GM21717 (cell line): ENCODE data around the gene KIRREL3.
A peak's percentile ranks its signal among the peaks of the same experiment; 100 is the strongest.

Experiments used
- ATAC-seq: cut with Tn5 transposase; IDR thresholded peaks from one replicate; pipeline ENCODE4 v1.9.1; 2021; ENCODE audit warnings: mild to moderate bottlenecking, moderate library complexity; ENCODE audit not compliant: unreplicated experiment

Gene KIRREL3

GRCh38 chr11:126997641-126998040 lies 2.9 kb downstream of the KIRREL3 start:
- ATAC-seq, result no peak

DNA sequence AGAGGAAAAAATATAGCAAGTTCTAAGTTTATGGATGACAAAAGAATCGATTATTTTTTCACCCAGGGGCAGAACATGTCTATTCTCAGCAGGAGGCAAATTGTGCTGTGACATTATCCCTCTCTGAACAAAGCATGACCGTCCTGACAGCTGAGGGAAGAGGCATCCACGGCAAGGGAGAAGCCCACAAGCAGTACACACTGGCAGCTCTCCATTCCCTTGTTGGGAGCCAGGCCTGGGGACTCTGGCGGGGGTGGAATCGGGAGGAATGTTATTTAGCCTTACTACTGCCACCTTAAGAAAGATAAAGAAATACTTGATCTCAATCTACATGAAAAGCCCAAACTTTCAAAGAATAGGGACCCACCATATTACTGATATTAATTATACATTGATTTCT lies 3.4 kb downstream of the KIRREL3 start:
- no peak for ATAC-seq

GRCh38 chr11:126996036-126996804 lies 4.3 kb downstream of the KIRREL3 start:
- ATAC-seq, result no peak

DNA sequence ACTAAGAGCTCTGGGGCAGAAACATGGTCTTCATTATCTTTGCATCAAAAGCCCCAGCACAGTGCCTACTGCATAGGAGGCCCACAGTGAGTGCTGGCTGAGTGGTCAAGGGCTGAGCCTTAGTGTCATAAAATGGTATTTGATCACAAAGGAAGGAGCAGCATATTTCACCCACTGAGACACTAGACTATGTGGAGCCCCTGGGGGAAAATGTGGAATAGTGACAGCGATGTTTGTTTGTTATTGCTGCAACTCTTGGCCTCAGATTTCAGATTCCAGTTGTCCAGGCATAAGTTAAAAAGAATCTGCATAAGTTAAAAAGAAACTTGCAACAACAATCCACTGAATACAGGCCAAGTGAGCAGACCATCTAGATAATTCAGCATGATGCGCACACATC lies 7.0 kb downstream of the KIRREL3 start:
- ATAC-seq, result no peak

DNA sequence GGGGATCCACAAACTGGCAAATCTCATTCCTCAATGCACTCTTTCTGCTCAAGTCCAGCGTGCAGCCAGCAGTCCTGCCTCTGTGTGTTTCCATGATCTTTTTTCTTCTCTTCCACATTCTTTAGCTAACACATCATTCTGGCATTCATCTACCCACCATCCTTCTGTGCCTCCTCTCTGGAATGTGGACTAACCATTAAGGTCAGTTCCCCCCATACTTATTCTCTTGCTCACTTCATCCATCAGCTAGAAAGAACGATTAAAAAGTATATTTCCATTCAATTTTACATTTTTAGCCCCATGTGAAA lies 7.8 kb downstream of the KIRREL3 start:
- ATAC-seq, result no peak

- ATAC-seq, result no peak
Measured at GRCh38 chr11:126992065-126992803, 8.3 kb downstream of the KIRREL3 start.

- no peak for ATAC-seq
Measured at GRCh38 chr11:126991596-126991995, 9.0 kb downstream of the KIRREL3 start.

GRCh38 chr11:126990716-126991480 lies 9.7 kb downstream of the KIRREL3 start:
- no peak for ATAC-seq

DNA sequence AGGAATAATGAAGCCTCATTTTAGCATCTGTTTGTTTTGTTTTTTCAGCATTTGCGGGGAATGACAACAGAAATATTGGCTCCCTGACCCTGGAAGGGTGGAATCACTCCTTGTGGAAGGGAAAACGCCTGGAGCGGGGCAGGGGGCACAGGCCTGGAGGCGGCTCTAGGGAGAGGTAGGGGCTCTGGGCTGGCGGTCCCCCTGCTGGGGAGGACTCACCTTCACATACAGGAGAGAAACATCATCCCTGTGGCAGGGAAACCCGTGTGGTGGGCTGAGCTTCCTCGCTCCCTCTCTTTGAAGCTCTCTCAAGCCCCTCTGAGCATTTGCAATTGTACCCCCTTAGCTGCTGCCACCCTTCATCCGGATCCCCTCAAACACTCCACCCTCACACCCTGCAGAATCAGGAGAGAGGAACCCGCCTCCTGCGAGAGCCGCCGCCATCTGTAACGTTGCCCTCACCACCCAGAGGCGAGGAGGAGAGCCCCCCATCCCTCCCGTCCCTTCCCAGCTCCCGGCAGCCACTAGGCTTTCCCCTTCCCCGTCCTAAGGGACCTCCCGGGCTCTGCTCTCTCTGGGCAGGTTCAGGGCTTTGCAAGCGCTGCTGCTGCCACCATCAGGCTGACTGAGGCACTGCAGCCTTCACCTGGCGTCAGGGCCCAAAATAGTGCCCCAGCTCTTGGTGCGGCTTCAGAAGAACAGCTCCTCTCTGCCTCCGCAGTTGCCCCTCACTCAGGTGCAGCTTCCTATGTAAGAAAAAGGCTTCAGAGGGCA lies 10.4 kb downstream of the KIRREL3 start:
- no peak for ATAC-seq

DNA sequence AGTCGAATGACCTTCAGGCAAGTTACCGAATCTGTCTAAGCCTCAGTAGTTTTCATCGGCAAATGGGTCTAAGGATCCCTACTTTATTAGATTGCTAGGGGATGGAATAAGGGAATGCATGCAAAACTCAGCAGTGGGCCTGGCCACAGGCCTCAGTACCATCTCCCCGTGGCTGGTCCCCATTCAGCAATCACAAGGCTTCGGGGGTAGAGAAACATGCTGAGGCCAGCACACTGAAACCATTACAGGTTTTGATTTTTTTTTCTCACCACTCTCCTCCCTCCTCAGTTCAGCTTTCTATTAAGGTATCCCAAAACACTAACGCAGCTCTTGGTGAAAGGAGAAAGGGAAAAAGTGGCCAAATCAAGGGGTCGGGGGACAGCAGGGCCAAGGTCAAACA lies 11.9 kb downstream of the KIRREL3 start:
- ATAC-seq, result no peak

GRCh38 chr11:126981635-126982034 lies 18.9 kb downstream of the KIRREL3 start:
- no peak for ATAC-seq

DNA sequence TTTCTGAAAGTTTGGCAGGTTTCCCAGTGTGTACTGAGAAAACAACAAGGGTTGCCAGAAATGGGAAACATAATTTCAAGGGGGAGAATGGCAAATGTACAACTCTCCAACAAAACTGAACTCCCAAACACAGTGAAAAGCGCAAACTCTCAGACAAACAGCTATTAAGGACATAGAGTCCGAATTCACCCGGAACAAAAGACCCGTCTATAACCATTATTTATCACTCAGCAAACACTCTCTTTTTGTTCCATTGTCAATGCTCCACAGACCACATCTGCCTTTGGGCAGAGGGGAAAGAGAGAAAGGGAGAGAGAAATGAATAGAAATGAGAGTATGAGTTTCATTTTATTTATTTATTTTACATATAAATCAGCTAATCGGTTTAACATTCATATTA lies 21.7 kb downstream of the KIRREL3 start:
- ATAC-seq, result no peak

GRCh38 chr11:126978165-126978564 lies 22.4 kb downstream of the KIRREL3 start:
- ATAC-seq, result no peak

DNA sequence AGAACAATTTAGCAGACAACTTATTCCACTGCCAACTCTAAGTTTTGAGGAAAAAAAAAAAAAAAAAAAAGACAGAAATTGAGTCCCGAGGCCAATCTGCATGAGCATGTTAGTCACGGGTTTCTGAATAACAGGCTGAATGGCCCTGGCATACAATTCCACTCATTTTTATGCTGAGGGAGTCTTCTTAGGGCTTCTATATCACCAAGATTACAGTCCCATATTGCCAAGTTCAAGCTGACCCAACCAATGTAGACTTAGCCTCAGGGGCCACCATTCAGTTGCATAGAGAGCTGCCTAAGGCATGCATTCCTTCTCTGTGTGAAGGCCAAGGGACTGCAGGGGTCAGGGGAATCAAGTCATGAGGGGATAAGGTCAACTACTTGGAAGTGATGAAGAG lies 27.5 kb downstream of the KIRREL3 start:
- ATAC-seq, result no peak

GRCh38 chr11:126971305-126971704 lies 29.3 kb downstream of the KIRREL3 start:
- ATAC-seq, result no peak

- ATAC-seq, result no peak
Measured at GRCh38 chr11:126969865-126970479, 30.6 kb downstream of the KIRREL3 start.

- peak; percentile 65 for ATAC-seq
Measured at GRCh38 chr11:126968915-126969314, 31.7 kb downstream of the KIRREL3 start.

DNA sequence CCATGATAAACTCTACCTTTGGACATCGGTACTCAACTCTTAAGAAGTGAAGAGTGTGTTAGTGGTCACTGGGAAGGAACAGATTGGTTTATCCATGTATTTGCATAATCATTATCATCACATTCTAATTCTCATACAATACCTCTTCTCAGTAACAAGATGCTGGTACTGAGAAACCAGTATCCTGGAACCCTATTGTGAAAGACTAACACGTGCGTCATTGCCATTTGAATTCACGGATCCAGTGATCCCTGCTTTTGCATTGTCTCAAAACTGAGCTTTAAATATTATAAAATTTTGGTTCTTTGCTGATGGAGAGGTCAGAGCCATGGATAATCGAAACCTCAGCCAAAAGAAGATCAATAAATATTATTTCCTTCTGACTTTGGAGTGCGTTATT lies 35.2 kb downstream of the KIRREL3 start:
- no peak for ATAC-seq

- no peak for ATAC-seq
Measured at GRCh38 chr11:126963603-126964363, 36.8 kb downstream of the KIRREL3 start.

GRCh38 chr11:126963115-126963514 lies 37.5 kb downstream of the KIRREL3 start:
- no peak for ATAC-seq
